IPS-NIHi7 (cell line): ENCODE data around the gene PLB1.

ENCODE experiments used
- DNase-seq: peaks from one replicate; pipeline ENCODE4 v3.0.0; 2012; ENCODE audit warnings: mixed read lengths; ENCODE audit errors: extremely low spot score

PLB1 gene

GRCh38 chr2:28689771-28690170 is 193.9 kb downstream of the PLB1 start:
- no peak for DNase-seq

- no peak for DNase-seq
These were observed 196.6 kb downstream of the PLB1 start for GRCh38 chr2:28692411-28692810.

GRCh38 chr2:28693223-28693622 is 197.4 kb downstream of the PLB1 start:
- DNase-seq = no peak
